ENCODE results near the gene TRPC6.

Gene TRPC6

DNA sequence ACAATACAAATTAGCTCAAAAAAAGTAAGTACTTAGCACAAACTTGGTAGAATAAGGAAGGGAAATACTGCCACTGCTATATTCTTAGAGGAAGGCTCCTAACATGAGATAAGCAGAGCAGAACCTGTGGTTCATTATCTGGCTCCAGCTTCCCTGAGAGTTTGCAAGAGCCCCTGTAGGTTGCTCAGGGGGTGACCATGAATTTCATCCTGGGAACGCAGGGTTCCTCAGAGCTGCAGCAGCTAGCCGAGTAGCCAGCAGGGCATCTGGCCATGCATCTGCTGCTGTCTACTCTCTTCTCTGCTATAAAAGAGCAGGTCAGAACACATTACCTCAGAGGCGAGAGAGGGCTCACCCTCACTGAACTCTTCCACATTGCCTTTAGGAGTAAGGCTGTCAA, 67.3 kb downstream of the TRPC6 start:
- CTCF ChIA-PET, result interaction anchor here (1.3 kb wide), 1 partner anchor 13 kb away, joined by 4 read pairs; no protein-coding TSS in a partner anchor
- DNase-seq (ENCODE audit: extremely low spot score), result no peak
- POLR2A ChIA-PET, result no interaction called here
- TF ChIP-seq, protein P1, sequence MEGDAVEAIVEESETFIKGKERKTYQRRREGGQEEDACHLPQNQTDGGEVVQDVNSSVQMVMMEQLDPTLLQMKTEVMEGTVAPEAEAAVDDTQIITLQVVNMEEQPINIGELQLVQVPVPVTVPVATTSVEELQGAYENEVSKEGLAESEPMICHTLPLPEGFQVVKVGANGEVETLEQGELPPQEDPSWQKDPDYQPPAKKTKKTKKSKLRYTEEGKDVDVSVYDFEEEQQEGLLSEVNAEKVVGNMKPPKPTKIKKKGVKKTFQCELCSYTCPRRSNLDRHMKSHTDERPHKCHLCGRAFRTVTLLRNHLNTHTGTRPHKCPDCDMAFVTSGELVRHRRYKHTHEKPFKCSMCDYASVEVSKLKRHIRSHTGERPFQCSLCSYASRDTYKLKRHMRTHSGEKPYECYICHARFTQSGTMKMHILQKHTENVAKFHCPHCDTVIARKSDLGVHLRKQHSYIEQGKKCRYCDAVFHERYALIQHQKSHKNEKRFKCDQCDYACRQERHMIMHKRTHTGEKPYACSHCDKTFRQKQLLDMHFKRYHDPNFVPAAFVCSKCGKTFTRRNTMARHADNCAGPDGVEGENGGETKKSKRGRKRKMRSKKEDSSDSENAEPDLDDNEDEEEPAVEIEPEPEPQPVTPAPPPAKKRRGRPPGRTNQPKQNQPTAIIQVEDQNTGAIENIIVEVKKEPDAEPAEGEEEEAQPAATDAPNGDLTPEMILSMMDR (IDR thresholded peaks at IDR 0.05; ENCODE audit: control extremely low read depth, extremely low read depth, low read depth, missing control alignments), result no peak

DNA sequence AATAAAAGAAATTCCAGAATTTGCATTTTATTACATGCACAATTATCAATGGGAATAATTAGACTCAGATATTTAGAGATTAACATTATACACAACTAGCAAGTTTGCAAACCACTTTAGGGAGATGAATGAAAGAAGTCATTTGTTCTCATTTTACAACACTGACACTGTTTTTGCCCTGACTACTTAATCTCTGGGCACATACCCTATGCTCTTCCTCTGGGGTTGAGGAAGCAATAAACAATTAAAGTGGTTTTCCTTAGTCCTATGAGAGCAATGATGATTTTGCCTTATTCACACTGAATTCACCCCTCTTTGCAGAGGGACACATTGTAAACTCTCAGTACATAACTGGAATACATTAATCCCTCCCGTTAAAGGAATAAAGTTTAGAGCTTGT, 72.7 kb downstream of the TRPC6 start:
- ChIA-PET POLR2A (no interaction called here), CTCF (no interaction called here)
- DNase-seq (ENCODE audit: extremely low spot score), result no peak
- TF ChIP-seq, protein P1 (IDR thresholded peaks at IDR 0.05; ENCODE audit: control extremely low read depth, extremely low read depth, low read depth, missing control alignments), result no peak

DNA sequence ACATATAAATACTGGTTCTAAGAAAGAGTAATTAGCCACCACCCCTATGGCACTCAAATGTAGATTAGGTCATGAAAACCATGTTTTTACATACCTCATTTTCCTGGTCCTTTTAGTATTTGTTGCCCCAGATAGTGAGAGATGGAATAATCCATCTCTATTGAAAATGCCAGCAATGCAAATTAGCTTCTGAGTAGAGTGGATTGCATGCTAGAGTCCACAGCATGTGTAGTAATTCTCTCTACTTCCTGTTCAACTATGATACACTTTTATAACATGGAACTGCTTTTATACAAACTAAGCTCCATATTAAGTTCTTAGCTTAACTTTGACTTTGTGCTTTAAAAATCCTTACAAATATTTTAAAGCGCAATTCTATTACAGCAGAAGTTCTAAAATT, 73.2 kb downstream of the TRPC6 start:
- DNase-seq (ENCODE audit: extremely low spot score), result no peak
- TF ChIP-seq, protein P1 (IDR thresholded peaks at IDR 0.05; ENCODE audit: control extremely low read depth, extremely low read depth, low read depth, missing control alignments), result no peak
- CTCF ChIA-PET, result no interaction called here
- POLR2A ChIA-PET, result no interaction called here

DNA sequence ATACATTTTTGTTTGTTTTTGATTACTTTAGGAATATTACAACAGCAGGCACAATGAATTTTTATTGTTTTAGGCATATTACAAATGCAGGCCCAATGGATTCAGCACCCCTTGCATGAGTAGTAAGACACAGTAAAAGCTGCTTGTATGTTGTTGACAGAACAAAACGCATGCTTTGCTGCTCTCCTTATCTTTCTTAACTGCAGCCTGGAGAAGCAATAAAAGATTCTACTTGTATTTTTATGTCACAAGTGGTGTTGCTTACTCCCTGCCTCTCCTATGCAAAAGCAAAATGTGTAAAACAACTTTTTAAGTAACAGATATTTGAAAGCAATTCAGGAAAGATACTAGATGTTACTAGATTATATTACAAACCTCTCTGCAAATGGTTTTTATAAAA, 73.9 kb downstream of the TRPC6 start:
- ChIA-PET CTCF (interaction anchor here (1.0 kb wide), 1 partner anchor 16 kb away, joined by 3 read pairs; no protein-coding TSS in a partner anchor), POLR2A (no interaction called here)
- TF ChIP-seq, protein P1 (IDR thresholded peaks at IDR 0.05; ENCODE audit: control extremely low read depth, extremely low read depth, low read depth, missing control alignments), result no peak
- DNase-seq (ENCODE audit: extremely low spot score), result no peak

- CTCF ChIA-PET, result no interaction called here
- TF ChIP-seq, protein P1 (IDR thresholded peaks at IDR 0.05; ENCODE audit: control extremely low read depth, extremely low read depth, low read depth, missing control alignments), result no peak
These were observed 75.4 kb downstream of the TRPC6 start for GRCh38 chr11:101508370-101508769.

GRCh38 chr11:101498891-101499290, 84.9 kb downstream of the TRPC6 start:
- no peak for DNase-seq (ENCODE audit: extremely low spot score)
- TF ChIP-seq, protein P1 (IDR thresholded peaks at IDR 0.05; ENCODE audit: control extremely low read depth, extremely low read depth, low read depth, missing control alignments), result no peak
- POLR2A ChIA-PET, result no interaction called here
- CTCF ChIA-PET, result no interaction called here

More at GRCh38 chr11:101508370-101508769, 75.4 kb downstream of the TRPC6 start:
- no peak for DNase-seq (ENCODE audit: extremely low spot score)
- POLR2A ChIA-PET, result no interaction called here

GRCh38 chr11:101497291-101497690, 86.5 kb downstream of the TRPC6 start:
- no peak for DNase-seq (ENCODE audit: extremely low spot score)
- TF ChIP-seq, protein P1 (IDR thresholded peaks at IDR 0.05; ENCODE audit: control extremely low read depth, extremely low read depth, low read depth, missing control alignments), result no peak
- ChIA-PET CTCF (interaction anchor here (1.5 kb wide), 1 partner anchor 9 kb away, joined by 4 read pairs; no protein-coding TSS in a partner anchor), POLR2A (no interaction called here)
